Thoracic aorta (tissue), 2 donors: Measurements from ENCODE around the gene HDGFL3. TPM values are rescaled to one million over a fixed set of nuclear protein-coding genes. Genes with fewer than 3 reads are reported as not detected.

Source experiments
- ATAC-seq: fragments of 150-250 bp; one replicate; pipeline ENCODE4 v1.8.0; 2017; ENCODE audit warnings: low read depth; ENCODE audit not compliant: insufficient number of reproducible peaks, low FRiP score
- DNase-seq: peaks from one replicate; pipeline ENCODE4 v3.0.0-alpha.2; 2020; ENCODE audit warnings: low spot score
- H3K27ac ChIP-seq, 2 donors: fragments of 200-600 bp; sonication (generic); 1 replicate in 1 of 2; 2 replicates in 1 of 2; pipeline ENCODE4 v1.5.1; 2016; ENCODE audit warnings: mild to moderate bottlenecking in 2 of 2, moderate library complexity in 2 of 2
- H3K27me3 ChIP-seq: fragments of 200-600 bp; sonication (generic); replicated peaks from 2 replicates; pipeline ENCODE4 v1.6.0; 2016; ENCODE audit warnings: mild to moderate bottlenecking; ENCODE audit not compliant: insufficient read depth
- H3K36me3 ChIP-seq: fragments of 200-600 bp; sonication (generic); one replicate; pipeline ENCODE4 v1.5.1; 2016
- H3K4me1 ChIP-seq, 2 donors: fragments of 200-600 bp; sonication (generic); 1 replicate in 1 of 2; 2 replicates in 1 of 2; pipeline versions ENCODE4 v1.5.1 to v1.6.0; 2016; ENCODE audit warnings: low read depth in 2 of 2, mild to moderate bottlenecking in 1 of 2; ENCODE audit not compliant: control insufficient read depth in 1 of 2
- H3K4me3 ChIP-seq: fragments of 200-600 bp; sonication (generic); 2 replicates; pipeline ENCODE4 v1.5.1; 2016; ENCODE audit warnings: mild to moderate bottlenecking
- H3K9me3 ChIP-seq: fragments of 200-600 bp; sonication (generic); 2 replicates; pipeline ENCODE4 v1.5.1; 2016
- total RNA-seq, 2 donors: library from RNA; depleted of rRNA; stranded (reverse); fragments of >200 nt; gene quantifications; one replicate each; pipeline versions ENCODE4 v1.1.0 to v1.2.3, GENCODE V29; 2016
- TF ChIP-seq, protein P1 (sequence below): fragments of 200-600 bp; sonication (generic); IDR thresholded peaks from one replicate; pipeline ENCODE4 v1.5.1; 2019; ENCODE audit warnings: antibody characterized with exemption

The HDGFL3 gene
- total RNA-seq, 2 donors from 2014 or later: 19.6 to 118 TPM

DNA sequence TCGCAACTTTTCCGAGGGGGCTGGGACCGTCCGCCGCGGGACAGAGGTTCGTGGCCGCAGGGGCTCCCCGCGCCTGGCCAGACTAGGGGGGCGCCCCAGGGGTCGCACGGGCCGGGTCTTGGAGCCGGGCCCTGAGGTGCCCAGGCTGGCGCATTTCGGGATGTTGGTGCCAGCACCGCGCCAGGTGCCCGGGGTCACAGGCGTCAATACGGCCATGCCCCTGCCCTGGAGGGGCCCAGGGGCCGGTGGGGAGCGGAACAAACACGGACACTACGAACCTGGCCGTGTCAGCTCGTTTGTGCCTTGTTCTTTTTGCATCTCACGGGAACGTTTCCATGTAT lies 99.8 kb downstream of the HDGFL3 start:
- peak overlapping the region in 1 of 2 donors; percentile 56 for H3K27ac ChIP-seq
- no peak for DNase-seq
- peak overlapping the region; percentile 89 for H3K4me3 ChIP-seq
- no peak for ATAC-seq
- H3K36me3 ChIP-seq: no peaks in the 10 kb centered on the region
- no peaks in the 10 kb centered on the region for H3K9me3 ChIP-seq
- H3K4me1 ChIP-seq: peaks cover 0 to 15% of the 10 kb centered on the region in 2 donors
- TF ChIP-seq, protein P1, sequence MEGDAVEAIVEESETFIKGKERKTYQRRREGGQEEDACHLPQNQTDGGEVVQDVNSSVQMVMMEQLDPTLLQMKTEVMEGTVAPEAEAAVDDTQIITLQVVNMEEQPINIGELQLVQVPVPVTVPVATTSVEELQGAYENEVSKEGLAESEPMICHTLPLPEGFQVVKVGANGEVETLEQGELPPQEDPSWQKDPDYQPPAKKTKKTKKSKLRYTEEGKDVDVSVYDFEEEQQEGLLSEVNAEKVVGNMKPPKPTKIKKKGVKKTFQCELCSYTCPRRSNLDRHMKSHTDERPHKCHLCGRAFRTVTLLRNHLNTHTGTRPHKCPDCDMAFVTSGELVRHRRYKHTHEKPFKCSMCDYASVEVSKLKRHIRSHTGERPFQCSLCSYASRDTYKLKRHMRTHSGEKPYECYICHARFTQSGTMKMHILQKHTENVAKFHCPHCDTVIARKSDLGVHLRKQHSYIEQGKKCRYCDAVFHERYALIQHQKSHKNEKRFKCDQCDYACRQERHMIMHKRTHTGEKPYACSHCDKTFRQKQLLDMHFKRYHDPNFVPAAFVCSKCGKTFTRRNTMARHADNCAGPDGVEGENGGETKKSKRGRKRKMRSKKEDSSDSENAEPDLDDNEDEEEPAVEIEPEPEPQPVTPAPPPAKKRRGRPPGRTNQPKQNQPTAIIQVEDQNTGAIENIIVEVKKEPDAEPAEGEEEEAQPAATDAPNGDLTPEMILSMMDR: no peak
- no peaks in the 10 kb centered on the region for H3K27me3 ChIP-seq

GRCh38 chr15:83106994-83107840 lies 100.4 kb downstream of the HDGFL3 start, which contains the start of gene TM6SF1:
Gene TM6SF1, plus strand, starts transcription at chr15:83107645. Its CDS starts 36 bp downstream, at chr15:83107681.
- peak within 1 kb of the TSS in 1 of 2 donors; percentile 56 for H3K27ac ChIP-seq
- DNase-seq (no peak), ATAC-seq (no peak)
- peaks cover 0 to 15% of the 10 kb centered on the region in 2 donors for H3K4me1 ChIP-seq
- no peaks in the 10 kb centered on the region for H3K36me3 ChIP-seq
- H3K4me3 ChIP-seq: peak within 1 kb of the TSS; percentile 89
- H3K27me3 ChIP-seq: no peaks in the 10 kb centered on the region
- TF ChIP-seq, protein P1: no peak
- no peaks in the 10 kb centered on the region for H3K9me3 ChIP-seq

DNA sequence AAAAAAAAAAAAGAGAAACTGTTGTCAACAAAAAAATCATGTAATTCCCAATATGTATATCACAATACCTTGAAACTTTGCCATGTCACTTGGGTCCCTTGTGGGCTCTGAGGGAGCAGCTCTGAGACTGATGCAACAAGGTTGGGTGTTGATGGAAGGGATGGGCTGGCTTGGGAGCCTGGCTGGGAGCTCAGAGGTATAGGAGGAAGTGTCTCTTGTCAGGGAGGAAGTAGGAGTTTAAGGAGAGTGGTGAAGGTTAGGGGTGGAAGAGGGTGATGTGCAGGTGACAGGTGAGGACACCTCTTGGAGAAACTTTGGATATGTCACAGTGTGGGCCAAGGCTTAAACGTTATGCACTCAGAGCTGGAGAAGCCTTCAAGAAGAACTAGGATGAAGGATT lies 102.2 kb downstream of the HDGFL3 start:
- ATAC-seq (no peak), DNase-seq (no peak)
- TF ChIP-seq, protein P1: no peak
- no peak overlapping the region for H3K27ac ChIP-seq
- peaks cover 0 to 15% of the 10 kb centered on the region in 2 donors for H3K4me1 ChIP-seq
- no peak overlapping the region for H3K4me3 ChIP-seq
- no peaks in the 10 kb centered on the region for H3K36me3 ChIP-seq
- H3K9me3 ChIP-seq: no peaks in the 10 kb centered on the region
- H3K27me3 ChIP-seq: no peaks in the 10 kb centered on the region

DNA sequence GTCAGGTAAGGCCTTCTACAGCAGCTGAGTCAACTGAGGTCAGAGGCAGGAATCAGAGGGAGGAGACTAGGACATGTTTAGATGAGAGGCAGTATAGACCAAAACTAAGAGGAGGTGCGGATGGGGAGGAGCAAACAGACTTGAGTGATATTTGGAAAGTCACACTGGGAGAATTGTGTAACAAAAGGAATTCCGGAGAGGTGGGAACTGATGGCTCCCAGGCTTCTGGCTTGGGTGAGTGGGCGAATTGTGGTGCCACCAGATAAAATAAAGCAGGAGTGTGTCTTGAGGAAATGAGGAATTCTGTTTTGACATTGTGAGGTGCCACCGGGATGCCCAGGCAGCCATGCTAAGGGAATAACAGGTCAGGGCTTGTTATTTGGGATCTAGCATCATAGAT lies 103.5 kb downstream of the HDGFL3 start:
- Histone ChIP-seq H3K4me1 (peaks cover 0 to 15% of the 10 kb centered on the region in 2 donors), H3K27ac (no peak overlapping the region), H3K4me3 (no peak overlapping the region), H3K27me3 (no peaks in the 10 kb centered on the region), H3K9me3 (no peaks in the 10 kb centered on the region), H3K36me3 (no peaks in the 10 kb centered on the region)
- TF ChIP-seq, protein P1: no peak
- ATAC-seq (no peak), DNase-seq (no peak)

GRCh38 chr15:83102346-83102745 lies 105.3 kb downstream of the HDGFL3 start:
- Histone ChIP-seq H3K4me3 (no peak overlapping the region), H3K27ac (no peak overlapping the region), H3K36me3 (no peaks in the 10 kb centered on the region), H3K27me3 (no peaks in the 10 kb centered on the region), H3K9me3 (no peaks in the 10 kb centered on the region), H3K4me1 (no peaks in the 10 kb centered on the region)
- DNase-seq: no peak
- TF ChIP-seq, protein P1: no peak
- ATAC-seq: no peak
